ENCODE measurements around the gene XRCC1.
"Not testable (repeated sequence)": the region's sequence is repeated elsewhere in the genome, so short reads cannot be mapped to it uniquely, and the experiment has no call there.

Gene XRCC1

GRCh38 chr19:43540381-43540780 is 34.9 kb downstream of the XRCC1 start:
- DNase-seq: no peak

DNA sequence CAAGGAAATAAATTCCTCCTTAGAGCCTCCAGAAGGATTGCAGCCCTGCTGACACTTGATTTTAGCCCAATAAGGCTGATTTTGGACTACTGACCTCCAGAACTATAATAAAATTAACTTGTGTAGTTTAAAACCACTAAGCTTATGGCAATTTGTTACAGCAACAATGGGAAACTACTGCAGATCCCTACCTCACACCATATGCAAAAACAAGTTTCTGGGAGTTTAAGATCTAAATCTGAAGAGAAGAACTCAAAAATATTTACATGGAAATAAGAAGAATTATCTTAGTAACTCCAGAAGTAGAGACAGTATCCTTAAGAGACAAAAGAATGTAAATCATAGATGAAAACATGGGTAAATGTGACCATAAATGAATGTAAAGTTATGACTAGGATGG is 36.4 kb downstream of the XRCC1 start:
- DNase-seq: no peak

DNA sequence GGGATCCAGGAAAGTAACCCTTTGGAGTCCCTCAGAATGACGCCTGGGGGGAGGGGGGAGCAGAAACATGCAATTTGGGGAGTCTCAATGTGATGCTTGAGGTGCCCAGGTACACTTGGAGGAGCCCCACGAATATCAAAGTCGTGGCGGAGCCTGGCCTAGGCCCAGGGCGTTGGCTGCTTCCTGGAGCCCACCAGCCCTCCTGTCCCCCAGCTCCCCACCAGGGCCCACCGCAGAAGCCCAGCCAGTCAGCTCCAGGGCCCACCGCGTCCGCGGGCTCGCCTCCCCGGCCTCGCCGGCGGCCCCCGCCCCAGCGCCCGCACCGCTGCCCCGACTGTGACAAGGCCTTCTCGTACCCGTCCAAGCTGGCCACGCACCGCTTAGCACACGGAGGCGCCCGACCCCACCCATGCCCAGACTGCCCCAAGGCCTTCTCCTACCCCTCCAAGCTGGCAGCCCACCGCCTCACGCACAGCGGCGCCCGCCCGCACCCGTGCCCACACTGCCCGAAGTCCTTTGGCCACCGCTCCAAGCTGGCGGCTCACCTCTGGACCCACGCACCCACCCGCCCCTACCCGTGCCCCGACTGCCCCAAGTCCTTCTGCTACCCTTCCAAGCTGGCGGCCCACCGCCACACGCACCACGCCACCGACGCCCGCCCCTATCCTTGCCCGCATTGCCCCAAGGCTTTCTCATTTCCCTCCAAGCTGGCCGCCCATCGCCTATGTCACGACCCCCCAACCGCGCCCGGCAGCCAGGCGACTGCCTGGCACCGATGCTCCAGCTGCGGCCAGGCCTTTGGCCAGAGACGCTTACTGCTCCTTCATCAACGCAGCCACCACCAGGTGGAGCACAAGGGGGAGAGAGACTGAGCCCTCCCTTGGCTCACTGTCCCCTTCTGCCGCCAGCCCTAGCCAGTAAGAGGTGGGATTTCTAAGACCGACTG is 40.2 kb downstream of the XRCC1 start:
- DNase-seq: peak; percentile 55

DNA sequence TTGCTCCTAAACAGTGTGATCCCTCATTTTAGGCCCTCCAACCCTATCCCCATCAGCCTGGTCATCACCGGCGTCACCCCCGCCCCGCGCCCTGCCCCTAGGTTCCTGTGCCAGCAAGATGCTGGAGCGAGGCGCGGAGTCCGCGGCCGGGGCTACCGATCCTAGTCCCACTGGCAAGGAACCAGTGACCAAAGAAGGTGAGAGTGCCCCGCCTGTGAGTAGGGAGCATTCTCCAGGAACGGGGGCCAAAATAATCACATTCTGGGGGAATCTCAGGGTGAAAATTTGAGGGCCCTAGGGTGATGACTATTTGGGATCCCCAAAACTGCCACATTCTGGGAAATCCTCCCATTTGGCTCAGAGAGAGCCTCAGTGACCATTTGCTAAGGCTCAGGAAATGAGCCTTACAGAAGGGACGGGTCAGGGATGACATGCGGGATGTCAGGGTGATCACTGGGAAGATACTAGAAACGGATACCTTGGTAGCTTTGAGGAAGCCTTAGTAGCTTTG is 41.0 kb downstream of the XRCC1 start:
- DNase-seq: no peak

GRCh38 chr19:43533546-43534304 is 41.6 kb downstream of the XRCC1 start:
- peak; percentile 99 for DNase-seq

- DNase-seq: peak; percentile 86
Observed at GRCh38 chr19:43532962-43533545, 42.3 kb downstream of the XRCC1 start, which contains the start of gene ZNF575. TSS of gene ZNF575 (plus strand) at chr19:43533188. CDS start at chr19:43534423, 1,235 bp downstream.

DNA sequence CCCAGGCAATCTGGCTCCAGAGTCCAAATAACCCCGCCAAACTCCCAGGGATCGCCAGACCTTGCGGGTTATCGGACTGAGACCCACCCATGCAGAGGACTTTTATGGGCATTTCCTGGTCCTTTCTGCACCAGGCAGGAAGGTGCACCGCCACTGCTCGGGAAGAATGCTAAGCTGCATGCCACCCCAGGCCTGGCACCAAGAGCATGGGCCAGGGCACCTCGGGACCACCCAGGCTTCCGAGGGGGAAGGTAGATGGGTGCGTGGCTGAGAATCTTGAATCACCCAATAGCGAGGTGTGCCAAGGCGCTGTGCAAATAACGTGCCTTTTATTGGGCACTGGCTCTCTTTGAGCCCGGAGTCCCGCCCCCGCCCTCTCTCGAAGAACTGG is 42.8 kb downstream of the XRCC1 start:
- no peak for DNase-seq

GRCh38 chr19:43527860-43528622 is 47.3 kb downstream of the XRCC1 start:
- DNase-seq: peak; percentile 23

GRCh38 chr19:43526884-43527859 is 48.2 kb downstream of the XRCC1 start, which contains the start of gene ETHE1:
TSS of gene ETHE1 (minus strand) at chr19:43527201. CDS start at chr19:43527177, 24 bp downstream.
- peak; percentile 82 for DNase-seq

DNA sequence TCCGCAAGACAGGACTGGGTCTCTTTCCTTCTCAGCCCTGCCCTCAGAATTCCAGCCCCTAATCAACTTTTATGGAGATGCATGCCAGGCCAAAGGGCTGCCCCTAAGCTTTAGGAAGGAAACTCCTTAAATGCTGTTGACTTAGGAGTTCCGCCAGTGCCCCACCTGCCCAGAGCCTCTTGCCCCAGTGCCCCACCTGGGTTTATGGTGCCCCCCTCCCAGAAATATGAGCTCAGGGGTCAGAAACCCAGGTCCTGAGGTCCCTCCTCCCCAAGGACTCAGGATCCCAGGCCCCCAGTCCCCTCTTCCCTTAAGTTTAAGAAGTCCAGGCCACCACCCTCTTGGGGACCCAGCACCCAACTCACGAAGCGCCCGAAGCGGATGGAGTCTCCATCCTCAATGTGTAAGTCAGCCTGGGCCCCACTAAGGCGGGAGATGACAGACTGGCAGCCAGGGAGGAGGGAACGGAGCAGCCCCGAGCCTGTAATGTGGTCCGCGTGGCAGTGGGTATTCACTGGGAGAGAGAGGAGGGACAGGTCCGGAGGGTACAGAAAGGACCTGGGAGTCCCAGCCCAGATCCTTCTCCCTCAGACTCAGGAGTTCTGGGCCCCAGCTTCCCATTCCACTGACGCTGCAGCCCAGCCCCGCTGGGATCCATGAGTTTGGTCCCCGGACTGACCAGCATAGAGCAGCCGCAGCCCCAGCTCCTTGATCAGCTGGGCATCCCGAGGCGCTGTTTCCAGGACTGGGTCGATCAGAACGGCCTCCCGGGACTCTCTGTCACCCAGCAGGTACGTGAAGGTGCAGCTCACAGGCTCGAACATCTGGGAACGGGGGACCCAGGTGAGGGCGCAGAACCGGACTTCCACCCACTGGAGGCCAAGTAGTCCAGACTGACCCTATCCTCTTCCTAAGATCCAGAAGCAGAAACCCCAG is 49.2 kb downstream of the XRCC1 start:
- DNase-seq: peak; percentile 24

GRCh38 chr19:43524922-43525835 is 50.1 kb downstream of the XRCC1 start:
- peak; percentile 65 for DNase-seq

DNA sequence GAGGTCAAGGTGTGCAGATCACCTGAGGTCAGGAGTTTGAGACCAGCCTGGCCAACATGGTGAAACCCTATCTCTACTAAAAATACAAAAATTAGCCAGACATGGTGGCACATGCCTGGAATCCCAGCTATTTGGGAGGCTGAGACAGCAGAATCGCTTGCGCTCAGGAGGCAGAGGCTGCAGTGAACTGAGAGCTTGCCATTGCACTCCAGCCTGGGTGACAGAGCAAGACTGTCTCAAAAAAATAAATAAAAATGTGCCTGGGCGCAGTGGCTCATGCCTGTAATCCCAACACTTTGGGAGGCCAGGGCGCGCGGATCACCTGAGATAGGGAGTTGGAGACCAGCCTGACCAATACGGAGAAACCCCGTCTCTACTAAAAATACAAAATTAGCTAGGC is 51.6 kb downstream of the XRCC1 start:
- not testable (repeated sequence) for DNase-seq

DNA sequence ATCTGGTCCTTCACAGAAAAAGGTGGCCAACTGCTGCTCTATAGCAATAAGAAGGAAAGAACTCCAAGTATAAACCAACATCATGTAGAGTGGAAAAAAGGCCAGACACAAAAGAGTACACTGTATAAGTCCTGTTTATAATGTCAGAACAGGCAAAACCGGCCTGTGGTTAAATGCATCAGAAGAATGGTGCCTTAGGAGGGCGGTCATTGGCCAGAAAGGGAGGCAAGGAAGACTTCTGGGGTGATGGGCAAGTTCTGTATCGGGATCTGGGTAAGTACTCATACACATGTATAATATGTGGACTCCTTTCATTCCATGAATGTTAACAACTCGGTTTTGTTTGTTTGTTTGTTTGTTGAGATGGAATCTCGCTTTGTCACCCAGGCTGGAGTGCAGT is 52.4 kb downstream of the XRCC1 start:
- no peak for DNase-seq

- DNase-seq: peak; percentile 88
Observed at GRCh38 chr19:43519436-43520088, 55.8 kb downstream of the XRCC1 start.

DNA sequence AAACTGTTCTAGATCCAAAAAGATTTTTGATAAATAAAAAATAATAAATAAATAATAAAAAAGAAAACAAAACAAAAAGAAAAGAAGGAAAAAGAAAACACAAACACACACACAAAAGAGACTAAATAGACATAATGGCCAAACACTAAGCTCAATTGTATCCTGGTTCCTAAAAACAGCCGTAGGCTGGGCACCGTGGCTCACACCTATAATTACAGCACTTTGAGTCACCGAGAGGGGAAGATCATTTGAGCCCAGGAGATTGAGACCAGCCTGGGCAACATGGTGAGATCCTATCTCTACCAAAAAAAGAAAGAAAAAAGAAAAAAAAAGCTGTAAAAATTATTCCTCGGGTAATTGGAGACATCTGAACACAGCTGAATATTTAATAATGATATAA is 57.3 kb downstream of the XRCC1 start:
- no peak for DNase-seq

- DNase-seq: not testable (repeated sequence)
Observed at GRCh38 chr19:43512399-43512798, 62.9 kb downstream of the XRCC1 start.

DNA sequence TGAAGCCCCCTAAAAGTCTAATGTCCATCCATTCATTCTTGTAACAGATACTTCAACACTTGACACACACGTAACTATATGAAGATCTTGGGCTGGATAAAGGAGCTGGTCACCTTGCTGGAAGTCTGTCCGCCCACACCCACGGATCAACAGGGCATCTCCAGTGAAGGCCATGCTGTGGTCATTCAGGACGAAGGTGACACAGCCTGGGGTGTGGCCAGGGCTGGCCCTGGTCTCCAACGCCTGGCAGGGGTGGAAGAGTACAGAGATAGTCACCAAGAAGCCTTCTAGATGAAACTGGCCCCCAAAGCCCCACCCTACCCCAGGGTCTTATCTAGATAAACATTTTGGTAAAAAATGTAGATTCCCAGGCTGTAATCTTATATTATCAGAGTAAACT is 64.0 kb downstream of the XRCC1 start:
- DNase-seq: no peak

DNA sequence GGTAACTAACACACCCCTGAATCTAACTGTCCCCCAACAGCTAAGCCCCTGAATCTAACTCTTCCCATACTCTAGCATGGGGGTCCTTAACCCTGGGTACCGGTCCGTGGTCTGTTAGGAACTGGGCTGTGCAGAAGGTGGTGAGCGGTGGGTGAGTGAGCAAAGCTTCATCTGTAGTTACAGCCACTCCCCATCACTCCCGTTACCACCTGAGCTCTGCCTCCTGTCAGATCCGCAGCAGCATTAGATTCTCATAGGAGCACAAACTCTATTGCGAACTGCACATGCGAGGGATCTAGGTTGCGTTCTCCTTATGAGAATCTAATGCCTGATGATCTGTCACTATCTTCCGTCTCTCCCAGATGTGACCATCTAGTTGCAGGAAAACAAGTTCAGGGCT is 64.6 kb downstream of the XRCC1 start:
- no peak for DNase-seq
